ENCODE measurements around the gene REC114. TPM values are rescaled to one million over a fixed set of nuclear protein-coding genes. Genes with fewer than 3 reads are reported as not detected.
"Not testable (repeated sequence)": the region's sequence is repeated elsewhere in the genome, so short reads cannot be mapped to it uniquely, and the experiment has no call there.

REC114 gene
- total RNA-seq, 1 donor from 2014 or later: not detected

- DNase-seq: no peak
Observed at GRCh38 chr15:73457334-73457733, 14.4 kb downstream of the REC114 start.

- DNase-seq: no peak
Observed at GRCh38 chr15:73460662-73461061, 17.7 kb downstream of the REC114 start.

GRCh38 chr15:73464602-73465001 lies 21.6 kb downstream of the REC114 start:
- DNase-seq: no peak

- DNase-seq: no peak
Observed at GRCh38 chr15:73467758-73468157, 24.8 kb downstream of the REC114 start.

GRCh38 chr15:73474785-73475184 lies 31.8 kb downstream of the REC114 start:
- DNase-seq: no peak

GRCh38 chr15:73476704-73477216 lies 33.8 kb downstream of the REC114 start:
- no peak for DNase-seq

GRCh38 chr15:73480050-73480449 lies 37.1 kb downstream of the REC114 start:
- DNase-seq: no peak

- no peak for DNase-seq
Observed at GRCh38 chr15:73482166-73482565, 39.2 kb downstream of the REC114 start.

GRCh38 chr15:73483053-73483452 lies 40.1 kb downstream of the REC114 start:
- no peak for DNase-seq

- no peak for DNase-seq
Observed at GRCh38 chr15:73485372-73485771, 42.4 kb downstream of the REC114 start.

- not testable (repeated sequence) for DNase-seq
Observed at GRCh38 chr15:73485885-73486284, 42.9 kb downstream of the REC114 start.

- no peak for DNase-seq
Observed at GRCh38 chr15:73488698-73489097, 45.7 kb downstream of the REC114 start.

GRCh38 chr15:73493922-73494321 lies 51.0 kb downstream of the REC114 start:
- no peak for DNase-seq

- no peak for DNase-seq
Observed at GRCh38 chr15:73495181-73495580, 52.2 kb downstream of the REC114 start.

- no peak for DNase-seq
Observed at GRCh38 chr15:73500696-73501095, 57.7 kb downstream of the REC114 start.

- no peak for DNase-seq
Observed at GRCh38 chr15:73504885-73505284, 61.9 kb downstream of the REC114 start.

- no peak for DNase-seq
Observed at GRCh38 chr15:73515527-73515926, 72.6 kb downstream of the REC114 start.

GRCh38 chr15:73517566-73517965 lies 74.6 kb downstream of the REC114 start:
- DNase-seq: no peak

GRCh38 chr15:73518180-73518862 lies 75.4 kb downstream of the REC114 start:
- no peak for DNase-seq

- no peak for DNase-seq
Observed at GRCh38 chr15:73518876-73519733, 76.1 kb downstream of the REC114 start.

GRCh38 chr15:73522011-73522410 lies 79.0 kb downstream of the REC114 start:
- DNase-seq: no peak

- DNase-seq: no peak
Observed at GRCh38 chr15:73524919-73525318, 82.0 kb downstream of the REC114 start.

GRCh38 chr15:73527598-73527997 lies 84.6 kb downstream of the REC114 start:
- no peak for DNase-seq

- DNase-seq: no peak
Observed at GRCh38 chr15:73530649-73531048, 87.7 kb downstream of the REC114 start.
